Fibroblast of mammary gland (primary cell): Measurements from ENCODE around the gene TYSND1.

Experiments
- DNase-seq: peaks from one replicate; pipeline ENCODE4 v3.0.0-alpha.2; 2010; ENCODE audit warnings: low read depth
- H3K4me3 ChIP-seq: 2 replicates; pipeline ENCODE4 v1.5.1; 2011; ENCODE audit warnings: low read depth, mild to moderate bottlenecking, low read length, moderate library complexity; ENCODE audit not compliant: control insufficient read depth
- CTCF ChIP-seq: conservative IDR thresholded peaks from 2 replicates; pipeline ENCODE4 v1.5.1; 2011; ENCODE audit warnings: low read depth, low read length, inconsistent platforms; ENCODE audit not compliant: control insufficient read depth, insufficient read depth

The TYSND1 gene

GRCh38 chr10:70115948-70116682 is 30.4 kb downstream of the TYSND1 start:
- peak; percentile 80 for TF ChIP-seq CTCF
- H3K4me3 ChIP-seq = no peak overlapping the region
- peak; percentile 19 for DNase-seq

GRCh38 chr10:70114902-70115301 is 31.6 kb downstream of the TYSND1 start:
- no peak overlapping the region for H3K4me3 ChIP-seq
- no peak for TF ChIP-seq CTCF
- no peak for DNase-seq

GRCh38 chr10:70112071-70112470 is 34.4 kb downstream of the TYSND1 start:
- no peak for DNase-seq
- H3K4me3 ChIP-seq = no peak overlapping the region
- no peak for TF ChIP-seq CTCF

- no peak for TF ChIP-seq CTCF
- DNase-seq = no peak
- no peak overlapping the region for H3K4me3 ChIP-seq
Observed at GRCh38 chr10:70111496-70111895, 35.0 kb downstream of the TYSND1 start.

GRCh38 chr10:70109064-70109729 is 37.3 kb downstream of the TYSND1 start:
- no peak for TF ChIP-seq CTCF
- DNase-seq = no peak

GRCh38 chr10:70106958-70107791 is 39.3 kb downstream of the TYSND1 start:
- peak; percentile 43 for TF ChIP-seq CTCF
- H3K4me3 ChIP-seq = no peak overlapping the region
- DNase-seq = no peak

More at GRCh38 chr10:70109064-70109729, 37.3 kb downstream of the TYSND1 start:
- H3K4me3 ChIP-seq = no peak overlapping the region
